WTC11 (cell line): ENCODE data around the gene PHOSPHO2. TPM values are rescaled to one million over a fixed set of nuclear protein-coding genes. Genes with fewer than 3 reads are reported as not detected.

Source experiments
- ATAC-seq: fragments of 200-7000 bp; cut with Tn5 transposase; 2 replicates; pipeline ENCODE4 v1.10.0; 2021; ENCODE audit warnings: mild to moderate bottlenecking, moderate library complexity
- CTCF ChIA-PET: fragments of 300-600 bp; sonication (Branson Sonifier 250); formaldehyde crosslinking; loops from one replicate; lab custom pipeline; 2021; ENCODE audit warnings: antibody characterized with exemption; lab: Charles Lee
- POLR2A ChIA-PET: fragments of 350-600 bp; sonication (Branson Sonifier 250); formaldehyde crosslinking; loops from one replicate; lab custom pipeline; 2021; ENCODE audit warnings: antibody characterized with exemption; lab: Charles Lee
- DNase-seq: peaks from one replicate; pipeline ENCODE4 v3.0.0; 2021; ENCODE audit warnings: low spot score
- H3K27ac Mint-ChIP-seq: 2 replicates; pipeline ENCODE4 v1.8.0; 2021; ENCODE audit warnings: mixed read lengths
- H3K27me3 Mint-ChIP-seq: 2 replicates; pipeline ENCODE4 v1.8.0; 2021; ENCODE audit warnings: low read depth, mild to moderate bottlenecking, moderate library complexity, mixed read lengths
- H3K36me3 Mint-ChIP-seq: 2 replicates; pipeline ENCODE4 v1.8.0; 2021; ENCODE audit warnings: mixed read lengths
- H3K4me1 Mint-ChIP-seq: 2 replicates; pipeline ENCODE4 v1.8.0; 2022; ENCODE audit warnings: mixed read lengths
- H3K4me3 Mint-ChIP-seq: 2 replicates; pipeline ENCODE4 v1.8.0; 2021; ENCODE audit warnings: mild to moderate bottlenecking, moderate library complexity, mixed read lengths
- H3K9me3 Mint-ChIP-seq: 2 replicates; pipeline ENCODE4 v1.8.0; 2021; ENCODE audit warnings: mixed read lengths
- ARID4B ChIP-seq: sonication (generic); formaldehyde crosslinking; IDR thresholded peaks from 2 replicates; pipeline ENCODE4 v1.8.0; 2023; ENCODE audit warnings: missing genetic modification reagents, mild to moderate bottlenecking, borderline replicate concordance
- ATF1 ChIP-seq: sonication (generic); formaldehyde crosslinking; IDR thresholded peaks from 2 replicates; pipeline ENCODE4 v1.8.1; 2023; ENCODE audit warnings: mild to moderate bottlenecking, moderate library complexity, missing genetic modification reagents
- ATF6 ChIP-seq: sonication (generic); formaldehyde crosslinking; IDR thresholded peaks from 2 replicates; pipeline ENCODE4 v1.8.1; 2023; ENCODE audit warnings: mild to moderate bottlenecking, missing genetic modification reagents
- E2F1 ChIP-seq: sonication (generic); formaldehyde crosslinking; IDR thresholded peaks from 2 replicates; pipeline ENCODE4 v1.8.0; 2022; ENCODE audit warnings: mild to moderate bottlenecking, missing genetic modification reagents
- E2F5 ChIP-seq: sonication (generic); formaldehyde crosslinking; IDR thresholded peaks from 2 replicates; pipeline ENCODE4 v1.8.1; 2022; ENCODE audit warnings: mild to moderate bottlenecking, moderate library complexity, missing genetic modification reagents
- ERG ChIP-seq: fragments of 250-450 bp; sonication (Bioruptor Pico); IDR thresholded peaks from 2 replicates; pipeline ENCODE4 v1.8.0; 2021; ENCODE audit warnings: mild to moderate bottlenecking
- GABPB1 ChIP-seq: sonication (generic); formaldehyde crosslinking; IDR thresholded peaks from 2 replicates; pipeline ENCODE4 v1.8.1; 2023; ENCODE audit warnings: mild to moderate bottlenecking, missing genetic modification reagents
- GRHL2 ChIP-seq: fragments of 250-450 bp; sonication (Bioruptor Pico); IDR thresholded peaks from 2 replicates; pipeline ENCODE4 v1.8.0; 2022; ENCODE audit warnings: mild to moderate bottlenecking, moderate library complexity; ENCODE audit not compliant: insufficient replicate concordance, severe bottlenecking
- GTF2I ChIP-seq: fragments of 250-450 bp; sonication (Bioruptor Pico); conservative IDR thresholded peaks from 2 replicates; pipeline ENCODE4 v1.4.0; 2021; ENCODE audit warnings: mild to moderate bottlenecking
- HMGXB4 ChIP-seq: sonication (generic); formaldehyde crosslinking; IDR thresholded peaks from 2 replicates; pipeline ENCODE4 v1.8.1; 2023; ENCODE audit warnings: mild to moderate bottlenecking, moderate library complexity, missing genetic modification reagents
- PREB ChIP-seq: sonication (generic); formaldehyde crosslinking; IDR thresholded peaks from 2 replicates; pipeline ENCODE4 v1.8.1; 2022; ENCODE audit warnings: mild to moderate bottlenecking, missing genetic modification reagents, moderate library complexity, borderline replicate concordance
- SOX15 ChIP-seq: fragments of 250-450 bp; sonication (Bioruptor Pico); IDR thresholded peaks from 2 replicates; pipeline ENCODE4 v1.9.0; 2021; ENCODE audit warnings: mild to moderate bottlenecking
- SP1 ChIP-seq: sonication (generic); formaldehyde crosslinking; conservative IDR thresholded peaks from 2 replicates; pipeline ENCODE4 v1.8.1; 2022; ENCODE audit warnings: missing genetic modification reagents
- ZBTB21 ChIP-seq: sonication (generic); formaldehyde crosslinking; IDR thresholded peaks from 2 replicates; pipeline ENCODE4 v1.8.1; 2023; ENCODE audit warnings: mild to moderate bottlenecking, missing genetic modification reagents, borderline replicate concordance
- ZMAT4 ChIP-seq: fragments of 250-450 bp; sonication (Bioruptor Pico); IDR thresholded peaks from 2 replicates; pipeline ENCODE4 v1.9.0; 2021; ENCODE audit warnings: mild to moderate bottlenecking
- ZNF138 ChIP-seq: sonication (generic); formaldehyde crosslinking; conservative IDR thresholded peaks from 2 replicates; pipeline ENCODE4 v1.8.1; 2022; ENCODE audit warnings: mild to moderate bottlenecking, moderate library complexity, missing genetic modification reagents
- ZNF416 ChIP-seq: fragments of 250-450 bp; sonication (Bioruptor Pico); IDR thresholded peaks from 2 replicates; pipeline ENCODE4 v1.9.0; 2021; ENCODE audit warnings: mild to moderate bottlenecking, inconsistent platforms
- ZNF425 ChIP-seq: fragments of 250-450 bp; sonication (Bioruptor Pico); conservative IDR thresholded peaks from 2 replicates; pipeline ENCODE4 v1.9.0; 2021; ENCODE audit warnings: mild to moderate bottlenecking
- total RNA-seq: library from RNA; stranded (reverse); gene quantifications from 3 replicates; pipeline ENCODE4 v1.2.3, GENCODE V29; 2021

The PHOSPHO2 gene
- total RNA-seq, 1 experiment from 2014 or later = 6.1 TPM

- TF ChIP-seq ATF6 (CRISPR knock-in tag) = no peak
- TF ChIP-seq ZNF138 = no peak
- no peak for TF ChIP-seq SOX15 (CRISPR knock-in tag)
- TF ChIP-seq ZMAT4 (CRISPR knock-in tag) = no peak
- no peak for TF ChIP-seq ATF1 (CRISPR knock-in tag)
These were observed 18.5 kb downstream of the PHOSPHO2 start (continued) for GRCh38 chr2:169712791-169713227.

GRCh38 chr2:169713331-169713730 is 19.1 kb downstream of the PHOSPHO2 start:
- peaks cover 20% of the 10 kb centered on the region for H3K4me1 Mint-ChIP-seq
- no peak overlapping the region for H3K27ac Mint-ChIP-seq
- no peaks in the 10 kb centered on the region for H3K36me3 Mint-ChIP-seq
- H3K4me3 Mint-ChIP-seq = no peak overlapping the region
- no peak for ATAC-seq
- POLR2A ChIA-PET = no interaction called here
- no peak for DNase-seq
- H3K9me3 Mint-ChIP-seq = no peaks in the 10 kb centered on the region
- CTCF ChIA-PET = interaction anchor here (0.6 kb wide), 1 partner anchor 261 kb away, joined by 7 read pairs; no protein-coding TSS in a partner anchor
- no peaks in the 10 kb centered on the region for H3K27me3 Mint-ChIP-seq
- no peak for TF ChIP-seq ZNF425 (CRISPR knock-in tag)
- TF ChIP-seq ARID4B (CRISPR knock-in tag) = no peak
- no peak for TF ChIP-seq ZNF416
- no peak for TF ChIP-seq GRHL2
- TF ChIP-seq GTF2I = no peak
- no peak for TF ChIP-seq HMGXB4
- no peak for TF ChIP-seq E2F5 (CRISPR knock-in tag)
- TF ChIP-seq SP1 (CRISPR knock-in tag) = no peak
- TF ChIP-seq ZNF138 = no peak
- no peak for TF ChIP-seq E2F1 (CRISPR knock-in tag)
- no peak for TF ChIP-seq ATF1 (CRISPR knock-in tag)
- TF ChIP-seq ERG (CRISPR knock-in tag) = no peak
- TF ChIP-seq PREB (CRISPR knock-in tag) = no peak
- no peak for TF ChIP-seq ZBTB21 (CRISPR knock-in tag)
- TF ChIP-seq GABPB1 (CRISPR knock-in tag) = no peak
